MM.1S (cell line): ENCODE measurements around the gene DIPK1B.

ENCODE experiments used
- CTCF ChIP-seq: fragments of 300-600 bp; sonication (generic); IDR thresholded peaks from 2 replicates; pipeline ENCODE4 v1.5.1; 2016; ENCODE audit warnings: antibody characterized with exemption, low read length, mixed read lengths
- EZH2 ChIP-seq: fragments of 300-600 bp; sonication (generic); optimal IDR thresholded peaks from 2 replicates; pipeline ENCODE3; 2017; ENCODE audit warnings: low read depth, mild to moderate bottlenecking, antibody characterized with exemption, low read length, mixed read lengths

GRCh38 chr9:136751814-136752213 lies 39.4 kb downstream of the DIPK1B start:
- TF ChIP-seq EZH2, result no peak
- TF ChIP-seq CTCF, result no peak
